H1 (cell line): Measurements from ENCODE around the gene HTR6. TPM values are rescaled to one million over a fixed set of nuclear protein-coding genes. Genes with fewer than 3 reads are reported as not detected.
A peak's percentile ranks its signal among the peaks of the same experiment; 100 is the strongest.

ENCODE experiments used
- CTCF ChIA-PET: fragments of 300-600 bp; sonication (Branson Sonifier 250); formaldehyde crosslinking; loops from one replicate; lab custom pipeline; 2021; ENCODE audit not compliant: partially characterized antibody; lab: Charles Lee
- POLR2A ChIA-PET: fragments of 300-600 bp; sonication (Branson Sonifier 250); formaldehyde crosslinking; loops from one replicate; lab custom pipeline; 2021; ENCODE audit warnings: inconsistent platforms; ENCODE audit not compliant: partially characterized antibody; lab: Charles Lee
- DNase-seq, 2 experiments: peaks; one replicate each; pipeline versions ENCODE4 v3.0.0 to v3.0.0-alpha.2; 2010 to 2022; ENCODE audit warnings: low spot score in 2 of 2, low read depth in 1 of 2, mixed read lengths in 1 of 2
- FAIRE-seq: peaks from 2 replicates; lab custom pipeline; 2011; peaks lifted over from hg19 to GRCh38; lab: Jason Lieb, UNC
- H2AFZ ChIP-seq: 2 replicates; pipeline ENCODE4 v1.8.1; 2012; ENCODE audit warnings: low read length, inconsistent platforms
- H2AK5ac ChIP-seq: 2 replicates; pipeline ENCODE4 v1.6.1; 2013; ENCODE audit warnings: low read depth, low read length
- H2BK120ac ChIP-seq: replicated peaks from 2 replicates; pipeline ENCODE3; 2013; ENCODE audit warnings: low read depth, low read length, inconsistent platforms
- H2BK12ac ChIP-seq: 2 replicates; pipeline ENCODE4 v1.6.1; 2013; ENCODE audit warnings: low read depth, low read length
- H2BK15ac ChIP-seq: 2 replicates; pipeline ENCODE4 v1.6.1; 2013; ENCODE audit warnings: low read length
- H2BK20ac ChIP-seq: 2 replicates; pipeline ENCODE4 v1.6.1; 2013; ENCODE audit warnings: low read length
- H2BK5ac ChIP-seq: 2 replicates; pipeline ENCODE4 v1.6.1; 2013; ENCODE audit warnings: low read depth, low read length
- H3K14ac ChIP-seq: 2 replicates; pipeline ENCODE4 v1.6.1; 2013; ENCODE audit warnings: inconsistent platforms; ENCODE audit not compliant: insufficient read length
- H3K18ac ChIP-seq: 2 replicates; pipeline ENCODE4 v1.6.1; 2013; ENCODE audit warnings: low read length; ENCODE audit errors: extremely low read depth
- H3K23ac ChIP-seq: 2 replicates; pipeline ENCODE4 v1.6.1; 2013; ENCODE audit warnings: inconsistent platforms; ENCODE audit not compliant: insufficient read length
- H3K23me2 ChIP-seq: 2 replicates; pipeline ENCODE4 v1.6.1; 2013; ENCODE audit warnings: low read depth, low read length
- H3K27ac ChIP-seq: 2 replicates; pipeline ENCODE4 v1.6.1; 2011; ENCODE audit warnings: low read depth, low read length, inconsistent platforms
- H3K27me3 ChIP-seq, 4 experiments: replicated peaks in 1 of 4; 1 replicate in 1 of 4; 2 replicates in 3 of 4; pipeline versions ENCODE4 v1.6.1 to v1.8.1; 2011 to 2013; ENCODE audit warnings: low read length in 3 of 4, mild to moderate bottlenecking in 3 of 4, inconsistent platforms in 2 of 4, mixed read lengths in 2 of 4, moderate library complexity in 1 of 4; ENCODE audit not compliant: control insufficient read depth in 3 of 4, insufficient read depth in 3 of 4; ENCODE audit errors: extremely low read depth in 1 of 4
- H3K36me3 ChIP-seq, 4 experiments: 2 replicates each; pipeline versions ENCODE4 v1.6.1 to v1.8.1; 2011 to 2013; ENCODE audit warnings: mild to moderate bottlenecking in 4 of 4, low read length in 3 of 4, moderate library complexity in 2 of 4, control low read depth in 1 of 4, inconsistent platforms in 1 of 4; ENCODE audit not compliant: insufficient read depth in 4 of 4, control insufficient read depth in 2 of 4
- H3K4ac ChIP-seq: replicated peaks from 2 replicates; pipeline ENCODE3; 2013; ENCODE audit warnings: low read length, low read depth, mixed read lengths, inconsistent platforms; ENCODE audit not compliant: insufficient read length
- H3K4me1 ChIP-seq, 4 experiments: replicated peaks in 1 of 4; 1 replicate in 1 of 4; 2 replicates in 3 of 4; pipeline versions ENCODE4 v1.6.1 to v1.8.1; 2011 to 2013; ENCODE audit warnings: low read length in 3 of 4, inconsistent platforms in 2 of 4, mixed read lengths in 1 of 4; ENCODE audit not compliant: insufficient read depth in 4 of 4, control insufficient read depth in 3 of 4
- H3K4me2 ChIP-seq, 2 experiments: 2 replicates each; pipeline versions ENCODE4 v1.6.1 to v1.8.1; 2011 to 2013; ENCODE audit warnings: low read depth in 2 of 2, low read length in 2 of 2, control low read depth in 1 of 2, inconsistent platforms in 1 of 2, mild to moderate bottlenecking in 1 of 2; ENCODE audit not compliant: insufficient read depth in 1 of 2
- H3K4me3 ChIP-seq, 4 experiments: fragments of 200-600, 300-600 bp in 1 of 4; sonication (generic), shearing (Covaris generic), sonication (Bioruptor Twin) in 1 of 4; 2 replicates each; pipeline versions ENCODE4 v1.5.1 to v1.8.1; 2011 to 2016; ENCODE audit warnings: low read length in 4 of 4, low read depth in 3 of 4, control low read depth in 2 of 4, inconsistent platforms in 2 of 4, mild to moderate bottlenecking in 2 of 4, mixed read lengths in 1 of 4, moderate library complexity in 1 of 4; ENCODE audit not compliant: insufficient read depth in 2 of 4; ENCODE audit errors: extremely low read depth in 1 of 4
- H3K56ac ChIP-seq: replicated peaks from 2 replicates; pipeline ENCODE3; 2013; ENCODE audit warnings: low read depth, mild to moderate bottlenecking, mixed read lengths, low read length, inconsistent platforms; ENCODE audit not compliant: insufficient read length
- H3K79me1 ChIP-seq: 2 replicates; pipeline ENCODE4 v1.6.1; 2013; ENCODE audit warnings: low read depth, low read length, control low read depth
- H3K79me2 ChIP-seq, 2 experiments: 2 replicates each; pipeline versions ENCODE4 v1.6.1 to v1.8.1; 2012 to 2013; ENCODE audit warnings: low read length in 2 of 2, mild to moderate bottlenecking in 2 of 2, inconsistent platforms in 1 of 2; ENCODE audit not compliant: insufficient read depth in 2 of 2, control insufficient read depth in 1 of 2
- H3K9ac ChIP-seq, 4 experiments: replicated peaks in 1 of 4; 1 replicate in 1 of 4; 2 replicates in 3 of 4; pipeline versions ENCODE4 v1.6.1 to v1.8.1; 2011 to 2013; ENCODE audit warnings: low read depth in 3 of 4, low read length in 3 of 4, control low read depth in 2 of 4, mild to moderate bottlenecking in 2 of 4, moderate library complexity in 2 of 4, inconsistent platforms in 1 of 4; ENCODE audit errors: extremely low read depth in 1 of 4
- H3K9me3 ChIP-seq, 2 experiments: 2 replicates each; pipeline versions ENCODE4 v1.6.1 to v1.8.1; 2012 to 2013; ENCODE audit warnings: mild to moderate bottlenecking in 2 of 2, moderate library complexity in 2 of 2, control low read depth in 1 of 2, inconsistent platforms in 1 of 2, low read depth in 1 of 2, low read length in 1 of 2, mixed read lengths in 1 of 2; ENCODE audit not compliant: insufficient read depth in 2 of 2
- H4K20me1 ChIP-seq, 2 experiments: replicated peaks in 1 of 2; 2 replicates each; pipeline versions ENCODE3 to v1.8.1; 2011 to 2013; ENCODE audit warnings: inconsistent platforms in 2 of 2, low read length in 2 of 2, mild to moderate bottlenecking in 1 of 2; ENCODE audit not compliant: insufficient read depth in 2 of 2, control insufficient read depth in 1 of 2
- H4K5ac ChIP-seq: 2 replicates; pipeline ENCODE4 v1.6.1; 2013; ENCODE audit warnings: low read length, low read depth, mixed read lengths, inconsistent platforms; ENCODE audit not compliant: insufficient read length
- H4K8ac ChIP-seq: 2 replicates; pipeline ENCODE4 v1.8.0; 2013; ENCODE audit warnings: mild to moderate bottlenecking, moderate library complexity, low read length, inconsistent platforms; ENCODE audit not compliant: insufficient read depth; ENCODE audit errors: extremely low read depth
- H4K91ac ChIP-seq: replicated peaks from 2 replicates; pipeline ENCODE3; 2013; ENCODE audit warnings: low read length, mixed read lengths, inconsistent platforms; ENCODE audit not compliant: insufficient read length
- KDM1A ChIP-seq: fragments of 200-600, 300-600 bp; sonication (generic); IDR thresholded peaks from 2 replicates; pipeline ENCODE4 v1.7.1; 2016; ENCODE audit warnings: mild to moderate bottlenecking, low read length, borderline replicate concordance
- SP2 ChIP-seq: IDR thresholded peaks from 2 replicates; pipeline ENCODE4 v1.6.1; 2012; ENCODE audit warnings: mild to moderate bottlenecking, low read length, inconsistent platforms
- WGBS, 2 experiments: shearing (Covaris generic) in 1 of 2; methylation state at CpG; one replicate each; pipeline versions ENCODE4 v1.1.6 to v1.1.7; 2013 to 2015; ENCODE audit warnings: low lambda C conversion rate in 2 of 2, mixed read lengths in 2 of 2, inconsistent platforms in 1 of 2, low coverage in 1 of 2, missing lambda C conversion rate in 1 of 2; ENCODE audit not compliant: insufficient replicate concordance in 2 of 2, insufficient coverage in 1 of 2, insufficient read length in 1 of 2; ENCODE audit errors: extremely low coverage in 1 of 2, missing lambda C conversion rate in 1 of 2; 5-methylcytosine and 5-hydroxymethylcytosine counted together
- polyA plus RNA-seq, 7 experiments: library from polyadenylated mRNA; depleted of rRNA in 3 of 7; stranded (reverse) in 5 of 7; unstranded in 2 of 7; fragments of >200 nt in 5 of 7; fragments of 200-250 nt in 2 of 7; gene quantifications; 1 replicate in 5 of 7; 2 replicates in 1 of 7; 4 replicates in 1 of 7; pipeline versions ENCODE4 v1.2.1 to v1.2.3, GENCODE V29; 2011 to 2013; ENCODE audit warnings: missing spikeins in 2 of 7, mixed read lengths in 2 of 7
- total RNA-seq: library from RNA; stranded (reverse); fragmentation: NEBNext Ultra II Directional; extraction: Animal tissue kit (Norgen Biotek cat#: 25700); gene quantifications from 2 replicates; pipeline ENCODE4 v1.2.1, GENCODE V29; 2021

The HTR6 gene
- total and polyA plus RNA-seq, 2 of the 8 experiments (the other 6 are each of a cell fraction or from before 2014, with no cell fraction given), result 0.76 to 0.95 TPM

DNA sequence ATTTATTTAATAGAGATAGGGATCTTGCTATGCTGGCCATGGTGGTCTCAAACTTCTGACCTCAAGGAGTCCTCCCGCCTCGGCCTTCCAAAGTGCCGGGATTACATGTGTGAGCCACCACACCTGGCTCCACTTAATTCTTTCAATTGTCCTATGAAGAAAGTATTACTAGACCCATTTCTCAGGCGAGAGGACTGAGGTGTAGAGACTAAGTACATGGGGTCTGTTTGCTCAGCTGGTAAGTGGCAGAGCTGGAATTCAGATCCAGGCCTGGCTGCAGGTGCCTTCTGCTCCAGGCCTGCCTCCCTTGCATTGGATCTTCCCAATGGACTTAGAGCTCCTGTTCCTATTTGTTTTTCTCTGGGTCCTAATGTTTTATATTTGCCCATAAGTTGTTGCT is 55.5 kb downstream of the HTR6 start:
- no peak overlapping the region for H3K56ac ChIP-seq
- FAIRE-seq (no peak), DNase-seq (no peak)
- 94% methylated on average over 4 of the region's 4 CpGs; no CpG with 5 or more reads in 1 of the 2 experiments for WGBS, 2 experiments
- no peak overlapping the region for H3K4ac ChIP-seq
- H3K79me2 ChIP-seq, result no peaks in the 10 kb centered on the region
- H3K9me3 ChIP-seq, result no peaks in the 10 kb centered on the region
- H2BK5ac ChIP-seq, result no peak overlapping the region
- no peaks in the 10 kb centered on the region for H3K79me1 ChIP-seq
- no peak overlapping the region for H2AK5ac ChIP-seq
- no peak overlapping the region for H2BK15ac ChIP-seq
- no peak overlapping the region for H3K4me2 ChIP-seq
- H4K20me1 ChIP-seq, result no peaks in the 10 kb centered on the region
- no peaks in the 10 kb centered on the region for H3K27me3 ChIP-seq
- H3K4me3 ChIP-seq, result no peak overlapping the region
- H2AFZ ChIP-seq, result no peak overlapping the region
- H3K9ac ChIP-seq, result no peak overlapping the region
- no peak overlapping the region for H3K27ac ChIP-seq
- POLR2A ChIA-PET, result no interaction called here
- no peak overlapping the region for H2BK12ac ChIP-seq
- no peak overlapping the region for H4K5ac ChIP-seq
- H3K4me1 ChIP-seq, result peaks cover 0 to 6% (median 2%) of the 10 kb centered on the region in 4 experiments; a peak in 3 of 7 replicates
- no peaks in the 10 kb centered on the region for H3K23me2 ChIP-seq
- no peak overlapping the region for H2BK20ac ChIP-seq
- H4K91ac ChIP-seq, result no peak overlapping the region
- TF ChIP-seq KDM1A (peak; percentile 67), SP2 (no peak)
- H3K23ac ChIP-seq, result no peak overlapping the region
- no peak overlapping the region; the same call in 1 of the 2 replicates for H4K8ac ChIP-seq
- 0 out of 2 replicates have a peak overlapping the region, but pooled peaks have one; percentile 6 for H3K18ac ChIP-seq
- no peak overlapping the region for H2BK120ac ChIP-seq
- no peaks in the 10 kb centered on the region for H3K36me3 ChIP-seq
- CTCF ChIA-PET, result interaction anchor here (2.3 to 3.3 kb wide), 2 partner anchors 15 to 58 kb away, joined by 8 to 12 read pairs; no protein-coding TSS in a partner anchor
- no peak overlapping the region for H3K14ac ChIP-seq
